Activated CD8-positive, alpha-beta memory T cell treated with anti-CD3 and anti-CD28 coated beads for 4 hours (primary cell): ENCODE data around the gene MIDN.
"Not testable (repeated sequence)": the region's sequence is repeated elsewhere in the genome, so short reads cannot be mapped to it uniquely, and the experiment has no call there.

Experiments used
- DNase-seq, 2 donors: peaks; one replicate each; pipeline ENCODE4 v3.0.0-alpha.2; 2020; ENCODE audit warnings: low read depth in 2 of 2

The MIDN gene

GRCh38 chr19:1248139-1248785 lies at the start of gene MIDN:
Gene MIDN (plus strand): TSS chr19:1248583. CDS start chr19:1250297, 1,714 bp downstream.
- DNase-seq, result no peak

GRCh38 chr19:1199531-1199930 lies 48.9 kb upstream of the MIDN start:
- no peak for DNase-seq

- DNase-seq, result not testable (repeated sequence)
These were observed 47.8 kb upstream of the MIDN start for GRCh38 chr19:1200614-1201013.

GRCh38 chr19:1205114-1206099 lies 43.0 kb upstream of the MIDN start, which contains the start of gene STK11:
Gene STK11 (plus strand): TSS chr19:1205778. CDS start chr19:1206914, 1,136 bp downstream.
- DNase-seq, result peak; percentile 98 to 99

GRCh38 chr19:1206150-1206863 lies 42.1 kb upstream of the MIDN start:
- DNase-seq, result no peak

GRCh38 chr19:1206864-1207450 lies 41.4 kb upstream of the MIDN start:
- DNase-seq, result no peak

GRCh38 chr19:1208830-1209229 lies 39.6 kb upstream of the MIDN start:
- DNase-seq, result not testable (repeated sequence)

GRCh38 chr19:1210227-1210538 lies 38.2 kb upstream of the MIDN start:
- no peak for DNase-seq

GRCh38 chr19:1211494-1212234 lies 36.7 kb upstream of the MIDN start:
- no peak for DNase-seq

- DNase-seq, result no peak
These were observed 34.7 kb upstream of the MIDN start for GRCh38 chr19:1213391-1214286.

- no peak for DNase-seq
These were observed 34.0 kb upstream of the MIDN start for GRCh38 chr19:1214299-1214861.

GRCh38 chr19:1214862-1215731 lies 33.3 kb upstream of the MIDN start:
- DNase-seq, result no peak

GRCh38 chr19:1216756-1217155 lies 31.6 kb upstream of the MIDN start:
- DNase-seq, result no peak

GRCh38 chr19:1217366-1217765 lies 31.0 kb upstream of the MIDN start:
- no peak for DNase-seq

GRCh38 chr19:1218751-1219567 lies 29.4 kb upstream of the MIDN start:
- DNase-seq, result no peak

- DNase-seq, result no peak
These were observed 28.5 kb upstream of the MIDN start for GRCh38 chr19:1219786-1220476.

GRCh38 chr19:1220477-1220930 lies 27.9 kb upstream of the MIDN start:
- DNase-seq, result no peak
